ENCODE measurements around the gene DENND6B. TPM values are rescaled to one million over a fixed set of nuclear protein-coding genes. Genes with fewer than 3 reads are reported as not detected.

DENND6B gene
- total RNA-seq, 2 experiments from 2014 or later = 8.8 to 9.5 TPM

DNA sequence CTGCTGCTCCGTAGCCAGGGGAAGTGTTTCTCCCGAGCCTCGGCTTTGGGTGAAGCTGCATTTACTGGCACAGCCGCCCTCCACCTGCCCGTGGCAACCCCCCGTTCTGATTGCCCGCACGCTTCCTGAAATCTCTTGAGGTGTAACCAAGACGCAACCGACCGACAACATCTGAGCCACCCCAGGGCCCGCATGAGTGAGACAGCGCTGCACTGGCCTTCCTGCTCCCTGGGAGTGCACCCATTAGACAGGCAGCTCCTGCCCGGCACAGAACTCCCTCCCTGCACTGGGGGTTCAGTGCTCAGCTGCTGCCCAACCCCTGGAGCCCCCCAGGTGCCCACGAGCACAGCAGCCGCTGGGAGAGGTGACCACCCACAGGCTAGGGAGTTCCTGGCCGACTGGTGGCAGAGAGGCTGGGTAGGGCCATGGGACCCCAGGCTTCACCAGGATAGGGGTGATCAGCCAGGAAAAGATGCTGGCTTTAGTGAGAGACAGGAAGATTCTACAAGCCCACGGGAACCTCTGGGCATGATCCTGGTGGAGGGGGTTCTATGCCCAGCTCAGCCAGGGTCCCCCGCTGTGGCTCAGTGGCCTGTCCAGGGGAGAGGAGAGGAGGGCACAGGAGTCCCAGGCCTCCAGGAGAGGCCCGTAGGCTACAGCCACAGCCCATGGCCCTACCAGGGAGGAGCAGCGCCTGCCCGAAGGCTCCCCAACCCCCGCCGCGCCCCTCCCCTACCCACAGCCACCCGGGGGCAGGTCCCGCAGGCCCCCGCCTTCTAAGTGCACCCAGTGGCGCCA, 34.0 kb downstream of the DENND6B start:
- peak; percentile 40 for ATAC-seq (ENCODE audit: low read depth)

DNA sequence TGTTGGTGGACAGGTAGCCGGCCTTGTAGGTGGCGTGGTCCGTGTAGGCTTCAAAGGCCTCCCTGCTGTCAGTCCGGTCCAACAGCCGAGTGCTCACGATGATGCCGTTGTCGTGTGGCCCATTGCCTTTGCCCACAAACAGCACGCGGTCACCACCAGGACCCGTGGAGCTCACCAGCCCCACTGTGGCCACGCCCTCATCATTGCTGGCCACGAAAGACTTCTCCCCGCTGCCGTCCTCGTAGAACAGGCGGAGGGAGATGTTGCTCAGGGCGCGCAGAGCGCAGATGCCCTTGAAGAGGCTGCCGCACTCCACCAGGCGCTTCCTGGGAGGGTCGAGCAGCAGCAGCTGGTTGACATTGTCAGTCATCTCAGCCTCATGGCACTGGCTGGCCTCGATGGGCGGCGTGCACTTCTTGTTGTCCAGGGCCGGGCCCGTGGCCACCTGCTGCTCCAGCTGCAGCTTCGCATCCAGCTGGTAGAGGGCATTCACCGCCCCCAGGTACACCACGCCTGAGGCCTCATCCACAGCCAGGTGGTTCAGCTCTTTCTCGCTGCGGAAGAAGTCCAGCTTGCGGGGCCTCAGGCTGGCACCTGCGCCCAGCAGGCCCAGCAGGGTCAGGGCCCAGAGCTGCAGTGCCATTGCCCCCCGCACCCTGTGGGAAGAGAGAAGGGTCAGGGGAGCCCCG, 36.7 kb downstream of the DENND6B start:
- POLR2A ChIA-PET = interaction anchor here (1.2 kb wide), 1 partner anchor 24 kb away, joined by 3 read pairs; no protein-coding TSS in a partner anchor
- H3K9me3 Mint-ChIP-seq = no peaks in the 10 kb centered on the region
- no peak overlapping the region for H3K27ac Mint-ChIP-seq
- peaks cover 2% of the 10 kb centered on the region for H3K36me3 Mint-ChIP-seq
- no peak overlapping the region for H3K4me3 Mint-ChIP-seq
- ATAC-seq (ENCODE audit: low read depth) (no peak), DNase-seq (no peak)
- H3K4me1 Mint-ChIP-seq = peaks cover 16% of the 10 kb centered on the region
- no peaks in the 10 kb centered on the region for H3K27me3 Mint-ChIP-seq

More for the DNA sequence above, 34.0 kb downstream of the DENND6B start:
- H3K27ac Mint-ChIP-seq = peak overlapping the region; percentile 81
- peak overlapping the region; percentile 80 for H3K4me3 Mint-ChIP-seq
- DNase-seq = peak; percentile 58
- H3K36me3 Mint-ChIP-seq = peaks cover 2% of the 10 kb centered on the region
- peaks cover 16% of the 10 kb centered on the region for H3K4me1 Mint-ChIP-seq
- no peaks in the 10 kb centered on the region for H3K9me3 Mint-ChIP-seq
- POLR2A ChIA-PET = interaction anchor here (0.6 to 3.7 kb wide), 8 partner anchors 12 to 67 kb away, joined by 3 to 51 read pairs (median 5); partner anchors contain the start of genes DENND6B, HDAC10 and PLXNB2
- no peaks in the 10 kb centered on the region for H3K27me3 Mint-ChIP-seq

DNA sequence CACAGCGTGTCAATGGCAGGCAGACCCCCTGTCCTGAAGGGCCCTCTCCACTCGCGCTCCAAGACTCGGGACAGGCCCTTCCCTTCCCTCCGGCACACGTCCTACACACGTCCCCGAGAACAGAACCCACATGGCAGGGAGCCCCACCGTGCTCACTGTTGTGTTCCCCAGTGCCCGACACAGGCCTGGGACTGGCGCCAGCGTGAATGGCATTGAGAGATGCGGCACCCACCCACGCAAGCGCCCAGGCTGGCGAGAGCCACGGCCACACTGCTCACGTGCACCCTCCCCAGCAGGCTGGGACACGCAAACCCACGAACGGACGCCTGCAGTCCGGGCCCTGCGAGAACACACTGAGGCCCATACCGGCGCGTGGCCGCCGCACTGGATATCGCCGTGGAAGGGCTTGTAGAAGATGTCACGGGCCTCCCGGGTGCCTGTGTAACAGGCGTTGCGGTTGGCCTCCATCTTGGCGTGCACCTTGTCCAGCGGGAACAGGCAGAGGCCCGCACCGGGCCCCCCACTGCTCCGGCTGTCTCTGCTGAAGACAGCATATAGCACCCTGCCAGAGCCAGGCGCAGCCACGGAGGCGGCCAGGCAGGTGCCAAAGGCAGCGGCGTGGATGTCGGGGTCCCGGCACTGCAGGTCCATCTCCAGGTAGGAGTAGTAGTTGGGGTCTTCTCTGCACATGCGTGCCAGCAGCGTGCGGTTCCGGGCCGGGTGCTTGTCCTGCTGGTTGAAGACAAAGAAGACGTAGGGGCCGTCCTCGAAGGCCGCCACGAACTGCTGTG, 37.5 kb downstream of the DENND6B start:
- no peak for DNase-seq
- H3K36me3 Mint-ChIP-seq = peaks cover 2% of the 10 kb centered on the region
- H3K4me1 Mint-ChIP-seq = peaks cover 16% of the 10 kb centered on the region
- H3K4me3 Mint-ChIP-seq = no peak overlapping the region
- ATAC-seq (ENCODE audit: low read depth) = no peak
- no peaks in the 10 kb centered on the region for H3K27me3 Mint-ChIP-seq
- no peak overlapping the region for H3K27ac Mint-ChIP-seq
- H3K9me3 Mint-ChIP-seq = no peaks in the 10 kb centered on the region
- POLR2A ChIA-PET = interaction anchor here (1.4 kb wide), 1 partner anchor 25 kb away, joined by 3 read pairs; no protein-coding TSS in a partner anchor

DNA sequence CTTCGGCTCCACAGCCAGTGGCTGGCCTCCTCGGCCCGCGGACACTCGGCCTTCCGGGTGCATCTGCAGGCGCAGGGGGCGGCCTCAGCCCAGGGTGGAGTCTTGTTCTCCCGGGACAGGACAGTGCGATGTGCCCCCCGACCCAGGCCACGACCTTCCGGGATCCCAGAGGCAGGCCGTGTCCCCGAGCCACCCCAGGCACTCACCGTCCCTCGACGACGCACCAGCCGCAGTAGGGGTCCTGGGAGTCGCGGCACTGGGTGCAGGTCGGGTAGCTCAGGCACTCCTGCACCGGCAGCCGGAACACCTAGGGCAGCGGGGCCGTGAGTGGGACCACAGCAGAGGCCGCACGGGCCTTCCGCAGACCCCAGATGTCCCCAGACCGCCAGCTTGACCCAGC, 39.1 kb downstream of the DENND6B start:
- H3K36me3 Mint-ChIP-seq = peaks cover 2% of the 10 kb centered on the region

DNA sequence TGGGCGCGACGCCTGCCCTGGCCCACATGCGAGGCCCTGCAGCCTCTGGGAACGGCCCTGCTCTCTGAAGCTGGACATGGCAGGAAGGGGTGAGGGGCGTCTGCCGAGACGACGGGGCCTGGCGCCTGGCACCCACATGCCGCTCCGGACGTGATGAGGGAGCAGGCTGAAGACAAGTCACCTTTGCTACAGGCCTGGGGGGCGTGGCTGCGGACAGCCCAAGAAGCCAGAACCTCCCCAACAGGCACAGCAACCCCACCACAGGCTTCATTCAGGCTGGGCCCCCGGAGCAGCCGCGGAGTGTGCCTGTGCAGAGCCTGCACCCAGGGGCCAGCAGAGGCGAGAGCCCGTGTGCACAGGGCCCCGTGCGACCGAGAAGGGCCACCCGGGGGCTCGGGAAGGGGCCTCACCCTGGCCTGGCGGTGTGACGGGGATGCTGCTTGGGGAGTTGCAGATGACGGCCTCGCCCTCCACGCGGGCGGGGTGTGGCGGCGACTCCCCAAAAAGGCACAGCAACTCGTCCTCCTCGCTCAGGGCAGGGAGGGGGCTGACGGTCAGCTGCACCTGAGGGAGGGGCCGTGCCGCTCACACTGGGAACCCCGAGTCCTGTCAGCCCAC, 40.0 kb downstream of the DENND6B start:
- Mint-ChIP-seq H3K9me3 (no peaks in the 10 kb centered on the region), H3K36me3 (no peaks in the 10 kb centered on the region), H3K27me3 (no peaks in the 10 kb centered on the region), H3K4me1 (peaks cover 3% of the 10 kb centered on the region), H3K4me3 (no peak overlapping the region), H3K27ac (no peak overlapping the region)
- ATAC-seq (ENCODE audit: low read depth) (no peak), DNase-seq (no peak)
- POLR2A ChIA-PET = no interaction called here

More for the DNA sequence above, 39.1 kb downstream of the DENND6B start:
- H3K9me3 Mint-ChIP-seq = no peaks in the 10 kb centered on the region
- no peak for DNase-seq
- no peak overlapping the region for H3K4me3 Mint-ChIP-seq
- peaks cover 11% of the 10 kb centered on the region for H3K4me1 Mint-ChIP-seq
- no peaks in the 10 kb centered on the region for H3K27me3 Mint-ChIP-seq
- POLR2A ChIA-PET = interaction anchor here (1.4 kb wide), 1 partner anchor 27 kb away, joined by 3 read pairs; no protein-coding TSS in a partner anchor
- H3K27ac Mint-ChIP-seq = no peak overlapping the region
- ATAC-seq (ENCODE audit: low read depth) = no peak

DNA sequence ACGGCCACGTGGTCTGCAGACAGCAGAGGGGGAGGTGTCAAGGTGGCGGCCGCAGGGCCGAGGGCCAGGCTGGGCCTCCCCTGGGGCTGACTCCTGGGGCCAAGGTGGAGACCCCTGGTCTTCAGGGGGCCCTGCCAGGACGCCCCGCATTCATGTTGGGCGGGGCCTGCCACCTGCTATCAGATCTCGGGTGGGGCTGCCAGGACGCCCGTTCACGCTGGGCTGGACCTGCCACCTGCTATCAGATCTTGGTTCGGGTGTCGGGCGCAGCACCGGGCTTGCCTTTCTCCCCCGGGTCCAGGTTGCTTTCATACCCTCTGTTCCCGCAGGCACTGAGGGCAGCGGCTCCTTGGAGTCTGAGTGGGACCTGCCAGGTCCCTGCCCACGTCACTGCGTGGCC, 40.5 kb downstream of the DENND6B start:
- Mint-ChIP-seq H3K27me3 (no peaks in the 10 kb centered on the region), H3K36me3 (no peaks in the 10 kb centered on the region), H3K4me1 (no peaks in the 10 kb centered on the region), H3K4me3 (no peak overlapping the region), H3K9me3 (no peaks in the 10 kb centered on the region), H3K27ac (no peak overlapping the region)
- POLR2A ChIA-PET = no interaction called here
- no peak for ATAC-seq (ENCODE audit: low read depth)
- DNase-seq = no peak

DNA sequence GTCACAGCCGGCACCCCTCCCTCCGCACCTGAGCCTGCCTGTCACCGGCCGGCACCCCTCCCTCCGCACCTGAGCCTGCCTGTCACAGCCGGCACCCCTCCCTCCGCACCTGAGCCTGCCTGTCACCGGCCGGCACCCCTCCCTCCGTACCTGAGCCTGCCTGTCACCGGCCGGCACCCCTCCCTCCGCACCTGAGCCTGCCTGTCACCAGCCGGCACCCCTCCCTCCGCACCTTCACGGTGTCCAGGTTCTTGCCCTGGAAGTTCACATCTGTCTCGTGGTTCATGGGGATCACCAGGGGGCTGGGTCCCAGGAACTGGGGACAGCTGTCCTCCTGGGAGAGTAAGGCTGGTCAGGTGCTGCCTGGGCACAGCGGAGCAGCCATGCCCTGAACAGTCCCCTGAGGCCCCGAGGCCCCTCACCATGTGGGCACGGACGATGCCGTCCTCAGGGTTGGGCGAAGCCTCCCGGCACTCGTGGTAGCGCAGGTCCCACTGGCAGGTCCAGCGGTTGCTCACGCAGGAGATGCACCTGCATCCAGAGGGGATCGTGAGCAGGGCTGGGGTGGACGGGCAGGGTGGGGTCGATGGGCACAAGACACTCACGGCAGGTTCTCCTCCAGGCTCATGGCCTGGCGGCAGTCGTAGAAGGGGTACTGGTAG, 41.1 kb downstream of the DENND6B start:
- Mint-ChIP-seq H3K9me3 (no peaks in the 10 kb centered on the region), H3K27ac (no peak overlapping the region), H3K4me3 (no peak overlapping the region), H3K4me1 (no peaks in the 10 kb centered on the region), H3K36me3 (no peaks in the 10 kb centered on the region), H3K27me3 (no peaks in the 10 kb centered on the region)
- DNase-seq (no peak), ATAC-seq (ENCODE audit: low read depth) (no peak)
- POLR2A ChIA-PET = no interaction called here

DNA sequence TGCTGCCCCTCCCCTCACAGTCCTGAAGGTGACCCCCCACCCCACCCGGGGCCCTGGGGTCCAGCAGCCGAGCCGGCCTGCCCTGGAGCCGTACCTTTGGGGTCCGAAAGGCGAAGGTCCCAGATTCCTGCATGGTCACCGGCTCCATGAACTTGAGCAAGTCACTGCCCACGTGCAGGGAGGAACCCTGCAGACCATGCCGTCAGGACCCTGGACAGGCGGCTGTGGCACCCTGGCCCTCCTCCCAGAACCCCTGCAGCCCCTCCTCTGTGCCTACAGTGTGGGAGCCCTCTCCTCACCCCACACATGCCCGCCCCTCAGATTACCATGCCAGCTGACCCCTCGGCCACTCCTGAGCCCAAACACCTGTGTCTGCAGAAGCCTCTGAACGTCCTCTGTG, 42.3 kb downstream of the DENND6B start:
- POLR2A ChIA-PET = no interaction called here
- no peak for DNase-seq
- no peak for ATAC-seq (ENCODE audit: low read depth)
- no peak overlapping the region for H3K4me3 Mint-ChIP-seq
- H3K4me1 Mint-ChIP-seq = no peaks in the 10 kb centered on the region
- H3K9me3 Mint-ChIP-seq = no peaks in the 10 kb centered on the region
- H3K27ac Mint-ChIP-seq = no peak overlapping the region
- H3K36me3 Mint-ChIP-seq = no peaks in the 10 kb centered on the region
- H3K27me3 Mint-ChIP-seq = no peaks in the 10 kb centered on the region

DNA sequence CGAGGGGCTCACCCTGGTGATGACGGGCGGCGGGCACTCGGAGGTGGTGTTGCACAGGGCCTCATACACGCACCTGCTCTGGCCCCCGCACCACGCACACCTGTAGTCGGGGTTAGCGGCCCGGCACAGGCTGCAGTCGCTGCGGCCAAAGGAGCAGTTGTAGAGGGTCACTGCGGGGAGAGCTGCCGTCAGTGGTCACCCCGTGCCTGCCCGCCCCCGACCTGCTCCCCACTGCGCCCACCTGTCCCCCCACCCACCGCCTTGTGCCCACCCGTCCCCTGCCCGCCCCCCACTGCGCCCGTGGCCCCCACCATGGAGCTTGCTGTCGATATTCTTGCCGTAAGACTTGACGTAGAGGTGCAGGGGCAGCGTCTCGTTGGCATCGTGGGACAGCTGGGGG, 43.0 kb downstream of the DENND6B start:
- Mint-ChIP-seq H3K27ac (no peak overlapping the region), H3K27me3 (no peaks in the 10 kb centered on the region), H3K4me3 (no peak overlapping the region), H3K9me3 (no peaks in the 10 kb centered on the region), H3K36me3 (no peaks in the 10 kb centered on the region), H3K4me1 (no peaks in the 10 kb centered on the region)
- DNase-seq = no peak
- POLR2A ChIA-PET = no interaction called here
- ATAC-seq (ENCODE audit: low read depth) = no peak

DNA sequence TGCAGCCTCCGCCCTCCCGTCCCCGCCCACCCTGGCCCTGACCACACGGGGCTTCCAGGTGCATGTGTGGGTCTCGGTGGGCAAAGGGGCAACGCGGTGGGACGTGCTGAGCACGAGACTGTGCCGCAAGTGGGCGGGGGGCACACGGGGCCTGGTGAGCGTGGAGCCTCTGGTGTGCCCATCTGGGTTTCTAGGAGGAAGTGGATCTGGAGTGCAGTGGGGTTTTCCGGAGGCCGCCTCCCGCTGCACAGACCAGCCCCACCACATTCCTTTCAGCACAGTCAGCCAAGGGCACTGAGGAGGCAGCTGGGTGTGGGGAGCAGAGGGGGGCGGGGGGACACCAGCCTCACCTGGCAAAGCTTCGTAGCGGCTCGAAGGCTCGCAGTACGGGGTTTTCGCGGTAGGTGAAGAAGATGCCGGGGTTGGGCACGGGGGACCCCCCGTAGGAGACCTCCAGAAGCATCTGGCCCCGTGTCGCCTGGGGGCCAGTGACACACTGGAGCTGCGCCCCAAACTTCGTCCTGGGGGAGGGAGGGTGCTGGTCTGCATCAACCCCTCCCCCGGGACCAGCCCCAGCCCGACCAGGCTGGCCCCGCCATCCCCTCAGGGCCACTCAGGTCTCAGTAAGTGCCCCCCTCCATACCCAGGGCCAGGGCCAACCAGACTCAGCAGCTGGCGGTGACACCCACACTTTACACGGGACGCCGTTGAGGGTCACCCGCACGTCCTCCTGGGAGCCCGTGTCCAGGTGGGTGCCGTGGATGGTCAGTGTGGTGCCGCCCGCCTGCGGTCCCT, 44.3 kb downstream of the DENND6B start:
- no peaks in the 10 kb centered on the region for H3K36me3 Mint-ChIP-seq

DNA sequence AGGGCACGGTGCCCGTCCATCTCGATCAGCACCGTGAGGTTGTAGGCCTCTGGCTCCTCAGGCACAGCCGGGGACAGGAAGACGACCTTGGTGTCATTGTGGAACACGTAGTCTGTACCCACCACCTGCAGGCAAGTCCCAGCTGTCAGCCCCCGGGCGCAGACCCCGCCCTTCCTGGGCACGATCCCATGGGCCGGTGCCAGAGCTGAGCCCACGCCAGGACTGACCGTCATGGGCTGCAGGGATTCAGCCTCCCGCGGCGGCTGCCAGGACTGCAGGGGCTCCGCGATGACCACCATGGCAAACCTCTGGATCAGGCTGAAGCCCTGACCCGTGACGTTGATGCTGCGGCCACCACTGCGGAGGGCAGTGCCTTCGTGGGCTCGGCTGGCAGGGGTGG, 44.9 kb downstream of the DENND6B start:
- no peak overlapping the region for H3K27ac Mint-ChIP-seq
- no peaks in the 10 kb centered on the region for H3K9me3 Mint-ChIP-seq
- ATAC-seq (ENCODE audit: low read depth) = no peak
- H3K27me3 Mint-ChIP-seq = no peaks in the 10 kb centered on the region
- no peaks in the 10 kb centered on the region for H3K36me3 Mint-ChIP-seq
- no peaks in the 10 kb centered on the region for H3K4me1 Mint-ChIP-seq
- no peak for DNase-seq
- H3K4me3 Mint-ChIP-seq = no peak overlapping the region
- POLR2A ChIA-PET = no interaction called here

More for the DNA sequence above, 44.3 kb downstream of the DENND6B start:
- Mint-ChIP-seq H3K27ac (no peak overlapping the region), H3K9me3 (no peaks in the 10 kb centered on the region), H3K4me3 (no peak overlapping the region), H3K4me1 (no peaks in the 10 kb centered on the region), H3K27me3 (no peaks in the 10 kb centered on the region)
- no peak for ATAC-seq (ENCODE audit: low read depth)
- POLR2A ChIA-PET = no interaction called here
- no peak for DNase-seq

DNA sequence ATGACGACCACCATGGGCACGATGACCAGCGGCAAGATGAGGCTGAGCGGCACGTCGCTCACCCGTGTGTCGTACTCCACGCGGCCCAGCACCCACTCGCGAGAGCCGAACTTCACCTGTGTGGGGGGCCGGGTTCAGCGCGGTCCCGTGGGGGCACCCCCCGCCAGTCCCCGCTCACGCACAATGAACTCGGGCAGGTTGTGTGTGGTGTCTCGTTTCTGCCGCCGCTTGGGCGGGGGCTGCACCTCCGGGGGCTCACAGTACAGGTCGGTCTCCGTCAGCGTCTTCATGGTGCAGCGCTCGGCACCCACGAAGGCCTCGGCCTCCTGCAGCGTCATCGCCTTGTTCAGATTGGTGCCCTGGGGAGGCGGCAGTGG, 45.4 kb downstream of the DENND6B start:
- POLR2A ChIA-PET = no interaction called here
- no peaks in the 10 kb centered on the region for H3K27me3 Mint-ChIP-seq
- no peaks in the 10 kb centered on the region for H3K4me1 Mint-ChIP-seq
- no peaks in the 10 kb centered on the region for H3K9me3 Mint-ChIP-seq
- no peak overlapping the region for H3K4me3 Mint-ChIP-seq
- no peaks in the 10 kb centered on the region for H3K36me3 Mint-ChIP-seq
- no peak for DNase-seq
- ATAC-seq (ENCODE audit: low read depth) = no peak
- no peak overlapping the region for H3K27ac Mint-ChIP-seq

All from activated naive CD8-positive, alpha-beta T cell treated with anti-CD3 and anti-CD28 coated beads, Interleukin-2, amount 10 ng/mL, durations not matched to agents 7 days and 5 days (primary cell).